ENCODE measurements around the gene ARFGAP1. TPM values are rescaled to one million over a fixed set of nuclear protein-coding genes. Genes with fewer than 3 reads are reported as not detected.

Gene ARFGAP1
- total and polyA plus RNA-seq, 10 of the 15 experiments (the other 5 are each of a cell fraction or from before 2014, with no cell fraction given) = 0.45 to 79.9 (median 30.8) TPM

DNA sequence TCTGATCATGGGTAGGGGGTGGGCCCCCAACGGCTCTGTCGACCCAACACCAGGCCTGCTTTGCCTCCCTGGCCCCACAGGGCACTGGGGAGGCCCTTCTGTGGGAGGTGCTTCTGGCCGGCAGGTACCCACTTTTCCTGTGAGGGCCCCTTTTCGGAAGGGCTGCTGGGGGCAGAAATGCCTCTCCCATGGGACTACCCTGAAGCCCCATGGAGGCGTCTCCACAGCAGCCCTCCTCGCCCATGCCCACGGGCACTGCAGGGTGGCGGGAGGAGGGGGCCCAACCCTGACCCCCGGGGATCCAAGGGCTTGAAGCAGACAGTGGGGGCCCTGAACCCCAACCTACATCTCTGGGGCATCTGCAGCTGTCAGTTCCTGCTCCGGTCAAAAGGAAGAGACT, 34.6 kb upstream of the ARFGAP1 start (continued):
- TF ChIP-seq TCF12 (IDR thresholded peaks at IDR 0.05; ENCODE audit: low read depth, low read length) = no peak

DNA sequence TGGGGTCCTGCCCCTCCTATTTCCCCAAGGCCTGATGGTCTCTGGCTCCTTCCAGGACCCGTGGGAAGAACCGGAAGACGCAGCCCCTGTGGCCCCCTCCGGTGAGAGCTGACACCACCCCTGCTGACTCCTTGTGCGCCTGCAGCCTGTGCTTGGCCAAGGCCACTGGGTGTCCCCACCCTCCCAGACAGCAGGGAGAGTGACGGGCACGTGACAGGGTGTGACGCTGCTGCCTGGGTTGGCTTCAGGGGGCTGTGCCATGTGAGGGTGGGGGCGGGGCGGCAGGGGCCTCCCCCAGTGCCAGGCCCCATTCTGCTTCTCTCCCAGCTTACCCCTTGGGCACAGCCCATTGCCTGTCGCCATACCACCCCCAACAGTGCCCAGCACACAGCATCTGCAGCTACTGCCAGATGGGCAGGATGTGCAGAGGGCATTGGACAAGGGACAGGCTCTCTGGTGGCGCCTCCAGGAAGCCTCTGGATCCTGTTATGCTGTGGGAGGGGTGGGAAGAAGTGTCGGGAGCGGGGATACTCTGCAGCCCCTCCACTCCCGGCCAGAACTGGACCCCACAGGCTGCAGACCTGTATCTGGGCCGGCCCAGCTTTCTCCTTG, 34.0 kb upstream of the ARFGAP1 start:
- H3K27me3 ChIP-seq (replicated peaks in 1 of 2; ENCODE audit: control insufficient read depth in 2 of 2, insufficient read depth in 2 of 2, low read length in 1 of 2) = peaks cover 0 to 5% of the 10 kb centered on the region in 2 experiments; a peak in 2 of 4 replicates
- ChIA-PET RAD21 (ENCODE audit: unreplicated experiment) (no interaction called here), SMC1A (ENCODE audit: uncharacterized antibody, unreplicated experiment) (no interaction called here), CTCF (interaction anchor here (2.1 kb wide), 1 partner anchor 15 kb away, joined by 7 read pairs; no protein-coding TSS in a partner anchor), POLR2A (no interaction called here)
- H3K9ac ChIP-seq (ENCODE audit: control insufficient read depth, insufficient read depth, low read length) = no peak overlapping the region
- no peaks in the 10 kb centered on the region for H3K9me3 ChIP-seq (replicated peaks; ENCODE audit: control insufficient read depth, insufficient read depth, low read length)
- no peak overlapping the region for H3K4me2 ChIP-seq (ENCODE audit: control insufficient read depth, insufficient read depth)
- TF ChIP-seq ATF7 (IDR thresholded peaks at IDR 0.05; ENCODE audit: low read depth) = no peak
- TF ChIP-seq, protein P1, sequence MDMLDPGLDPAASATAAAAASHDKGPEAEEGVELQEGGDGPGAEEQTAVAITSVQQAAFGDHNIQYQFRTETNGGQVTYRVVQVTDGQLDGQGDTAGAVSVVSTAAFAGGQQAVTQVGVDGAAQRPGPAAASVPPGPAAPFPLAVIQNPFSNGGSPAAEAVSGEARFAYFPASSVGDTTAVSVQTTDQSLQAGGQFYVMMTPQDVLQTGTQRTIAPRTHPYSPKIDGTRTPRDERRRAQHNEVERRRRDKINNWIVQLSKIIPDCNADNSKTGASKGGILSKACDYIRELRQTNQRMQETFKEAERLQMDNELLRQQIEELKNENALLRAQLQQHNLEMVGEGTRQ (IDR thresholded peaks at IDR 0.05; ENCODE audit: borderline replicate concordance, low read depth, low read length) = peak; percentile 25
- TF ChIP-seq, protein P2, sequence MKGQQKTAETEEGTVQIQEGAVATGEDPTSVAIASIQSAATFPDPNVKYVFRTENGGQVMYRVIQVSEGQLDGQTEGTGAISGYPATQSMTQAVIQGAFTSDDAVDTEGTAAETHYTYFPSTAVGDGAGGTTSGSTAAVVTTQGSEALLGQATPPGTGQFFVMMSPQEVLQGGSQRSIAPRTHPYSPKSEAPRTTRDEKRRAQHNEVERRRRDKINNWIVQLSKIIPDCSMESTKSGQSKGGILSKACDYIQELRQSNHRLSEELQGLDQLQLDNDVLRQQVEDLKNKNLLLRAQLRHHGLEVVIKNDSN (IDR thresholded peaks at IDR 0.05; ENCODE audit: borderline replicate concordance, extremely low read length, insufficient read depth, low read depth, low read length) = peak; percentile 83
- TF ChIP-seq, protein P3, sequence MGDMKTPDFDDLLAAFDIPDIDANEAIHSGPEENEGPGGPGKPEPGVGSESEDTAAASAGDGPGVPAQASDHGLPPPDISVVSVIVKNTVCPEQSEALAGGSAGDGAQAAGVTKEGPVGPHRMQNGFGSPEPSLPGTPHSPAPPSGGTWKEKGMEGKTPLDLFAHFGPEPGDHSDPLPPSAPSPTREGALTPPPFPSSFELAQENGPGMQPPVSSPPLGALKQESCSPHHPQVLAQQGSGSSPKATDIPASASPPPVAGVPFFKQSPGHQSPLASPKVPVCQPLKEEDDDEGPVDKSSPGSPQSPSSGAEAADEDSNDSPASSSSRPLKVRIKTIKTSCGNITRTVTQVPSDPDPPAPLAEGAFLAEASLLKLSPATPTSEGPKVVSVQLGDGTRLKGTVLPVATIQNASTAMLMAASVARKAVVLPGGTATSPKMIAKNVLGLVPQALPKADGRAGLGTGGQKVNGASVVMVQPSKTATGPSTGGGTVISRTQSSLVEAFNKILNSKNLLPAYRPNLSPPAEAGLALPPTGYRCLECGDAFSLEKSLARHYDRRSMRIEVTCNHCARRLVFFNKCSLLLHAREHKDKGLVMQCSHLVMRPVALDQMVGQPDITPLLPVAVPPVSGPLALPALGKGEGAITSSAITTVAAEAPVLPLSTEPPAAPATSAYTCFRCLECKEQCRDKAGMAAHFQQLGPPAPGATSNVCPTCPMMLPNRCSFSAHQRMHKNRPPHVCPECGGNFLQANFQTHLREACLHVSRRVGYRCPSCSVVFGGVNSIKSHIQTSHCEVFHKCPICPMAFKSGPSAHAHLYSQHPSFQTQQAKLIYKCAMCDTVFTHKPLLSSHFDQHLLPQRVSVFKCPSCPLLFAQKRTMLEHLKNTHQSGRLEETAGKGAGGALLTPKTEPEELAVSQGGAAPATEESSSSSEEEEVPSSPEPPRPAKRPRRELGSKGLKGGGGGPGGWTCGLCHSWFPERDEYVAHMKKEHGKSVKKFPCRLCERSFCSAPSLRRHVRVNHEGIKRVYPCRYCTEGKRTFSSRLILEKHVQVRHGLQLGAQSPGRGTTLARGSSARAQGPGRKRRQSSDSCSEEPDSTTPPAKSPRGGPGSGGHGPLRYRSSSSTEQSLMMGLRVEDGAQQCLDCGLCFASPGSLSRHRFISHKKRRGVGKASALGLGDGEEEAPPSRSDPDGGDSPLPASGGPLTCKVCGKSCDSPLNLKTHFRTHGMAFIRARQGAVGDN (IDR thresholded peaks at IDR 0.05) = no peak
- TF ChIP-seq, protein P4, sequence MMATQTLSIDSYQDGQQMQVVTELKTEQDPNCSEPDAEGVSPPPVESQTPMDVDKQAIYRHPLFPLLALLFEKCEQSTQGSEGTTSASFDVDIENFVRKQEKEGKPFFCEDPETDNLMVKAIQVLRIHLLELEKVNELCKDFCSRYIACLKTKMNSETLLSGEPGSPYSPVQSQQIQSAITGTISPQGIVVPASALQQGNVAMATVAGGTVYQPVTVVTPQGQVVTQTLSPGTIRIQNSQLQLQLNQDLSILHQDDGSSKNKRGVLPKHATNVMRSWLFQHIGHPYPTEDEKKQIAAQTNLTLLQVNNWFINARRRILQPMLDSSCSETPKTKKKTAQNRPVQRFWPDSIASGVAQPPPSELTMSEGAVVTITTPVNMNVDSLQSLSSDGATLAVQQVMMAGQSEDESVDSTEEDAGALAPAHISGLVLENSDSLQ (IDR thresholded peaks at IDR 0.05) = peak; percentile 32; the same call in 1 of the 2 replicates
- TF ChIP-seq, protein P5, sequence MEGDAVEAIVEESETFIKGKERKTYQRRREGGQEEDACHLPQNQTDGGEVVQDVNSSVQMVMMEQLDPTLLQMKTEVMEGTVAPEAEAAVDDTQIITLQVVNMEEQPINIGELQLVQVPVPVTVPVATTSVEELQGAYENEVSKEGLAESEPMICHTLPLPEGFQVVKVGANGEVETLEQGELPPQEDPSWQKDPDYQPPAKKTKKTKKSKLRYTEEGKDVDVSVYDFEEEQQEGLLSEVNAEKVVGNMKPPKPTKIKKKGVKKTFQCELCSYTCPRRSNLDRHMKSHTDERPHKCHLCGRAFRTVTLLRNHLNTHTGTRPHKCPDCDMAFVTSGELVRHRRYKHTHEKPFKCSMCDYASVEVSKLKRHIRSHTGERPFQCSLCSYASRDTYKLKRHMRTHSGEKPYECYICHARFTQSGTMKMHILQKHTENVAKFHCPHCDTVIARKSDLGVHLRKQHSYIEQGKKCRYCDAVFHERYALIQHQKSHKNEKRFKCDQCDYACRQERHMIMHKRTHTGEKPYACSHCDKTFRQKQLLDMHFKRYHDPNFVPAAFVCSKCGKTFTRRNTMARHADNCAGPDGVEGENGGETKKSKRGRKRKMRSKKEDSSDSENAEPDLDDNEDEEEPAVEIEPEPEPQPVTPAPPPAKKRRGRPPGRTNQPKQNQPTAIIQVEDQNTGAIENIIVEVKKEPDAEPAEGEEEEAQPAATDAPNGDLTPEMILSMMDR (IDR thresholded peaks at IDR 0.05 in 2 of 3, conservative IDR thresholded peaks at IDR 0.05 in 1 of 3; ENCODE audit: control insufficient read depth in 2 of 3, extremely low read depth in 1 of 3, insufficient read depth in 1 of 3, low read depth in 3 of 3, low read length in 3 of 3) = peak in 2 of 3 experiments; percentile 15 to 25; a peak in 2 of 6 replicates
- no peak for TF ChIP-seq TARDBP (IDR thresholded peaks at IDR 0.05; ENCODE audit: borderline replicate concordance)
- 0 out of 2 replicates have a peak, but pooled peaks have one; percentile 34 for TF ChIP-seq RAD21 (IDR thresholded peaks at IDR 0.05; ENCODE audit: insufficient read depth, low read depth, low read length)
- peak; percentile 62 to 88; a peak in 3 of 4 replicates for TF ChIP-seq BHLHE40 (IDR thresholded peaks at IDR 0.05; ENCODE audit: borderline replicate concordance in 1 of 2, low read depth in 2 of 2, low read length in 1 of 2)
- H3K27ac ChIP-seq (ENCODE audit: control insufficient read depth, insufficient read depth) = no peak overlapping the region
- intact Hi-C loops (cut with micrococcal nuclease; ENCODE audit: unreplicated experiment) (no loop called here), in situ Hi-C loops (cut with MboI) (no loop called here)
- no peaks in the 10 kb centered on the region for H3K4me1 ChIP-seq (ENCODE audit: control insufficient read depth, insufficient read depth, low read length)
- BruUV-seq (replicated peaks) = no TSS peak
- DNase-seq (ENCODE audit: low read depth, low spot score) = no peak
- no peak for FAIRE-seq
- H3K36me3 ChIP-seq (ENCODE audit: control insufficient read depth in 2 of 2, insufficient read depth in 2 of 2, low read length in 1 of 2) = no peaks in the 10 kb centered on the region
- no peak overlapping the region for H3K4me3 ChIP-seq
- H4K20me1 ChIP-seq (ENCODE audit: control insufficient read depth, insufficient read depth) = no peaks in the 10 kb centered on the region
- H2AFZ ChIP-seq (ENCODE audit: control insufficient read depth, low read depth, low read length) = no peak overlapping the region
- WGBS (ENCODE audit: insufficient coverage, insufficient replicate concordance, low lambda C conversion rate, missing lambda C conversion rate) = 17% methylated on average over 16 of the region's 16 CpGs
- peak; percentile 84 for ATAC-seq
- no peaks in the 10 kb centered on the region for H3K79me2 ChIP-seq (ENCODE audit: control insufficient read depth, insufficient read depth, low read length)

Measured in GM12878 (cell line).